Breast epithelium (tissue), 4 donors: Measurements from ENCODE around the gene DOCK10. TPM values are rescaled to one million over a fixed set of nuclear protein-coding genes. Genes with fewer than 3 reads are reported as not detected.

Experiments
- DNase-seq, 2 donors: peaks; one replicate each; pipeline ENCODE4 v3.0.0-alpha.2; 2019; ENCODE audit warnings: low spot score in 2 of 2
- H3K27ac ChIP-seq, 2 donors: fragments of 200-600 bp; sonication (generic) in 1 of 2; one replicate each; pipeline ENCODE4 v1.5.1; 2016 to 2019; ENCODE audit warnings: mild to moderate bottlenecking in 1 of 2
- H3K27me3 ChIP-seq, 2 donors: fragments of 200-600 bp; sonication (generic) in 1 of 2; one replicate each; pipeline versions ENCODE4 v1.5.1 to v1.6.0; 2017 to 2019; ENCODE audit warnings: control low read depth in 1 of 2, mild to moderate bottlenecking in 1 of 2
- H3K36me3 ChIP-seq: fragments of 200-600 bp; one replicate; pipeline ENCODE4 v1.5.1; 2019
- H3K4me1 ChIP-seq, 2 donors: fragments of 200-600 bp; sonication (generic); one replicate each; pipeline ENCODE4 v1.5.1; 2016 to 2019; ENCODE audit warnings: control low read depth in 1 of 2
- H3K4me3 ChIP-seq, 3 donors: fragments of 200-600 bp; sonication (generic); 1 replicate in 2 of 3; 2 replicates in 1 of 3; pipeline ENCODE4 v1.5.1; 2016 to 2019; ENCODE audit warnings: mild to moderate bottlenecking in 3 of 3, moderate library complexity in 2 of 3
- H3K9me3 ChIP-seq, 2 donors: fragments of 200-600 bp; sonication (generic) in 1 of 2; one replicate each; pipeline ENCODE4 v1.5.1; 2016 to 2019; ENCODE audit warnings: control low read depth in 1 of 2
- CTCF ChIP-seq, 3 donors: fragments of 450-650 bp; IDR thresholded peaks; one replicate each; pipeline ENCODE4 v1.5.1; 2016 to 2017; ENCODE audit warnings: antibody characterized with exemption in 3 of 3, mild to moderate bottlenecking in 3 of 3, moderate library complexity in 3 of 3
- POLR2A ChIP-seq: fragments of 450-650 bp; IDR thresholded peaks from one replicate; pipeline ENCODE4 v1.6.1; 2016; ENCODE audit warnings: antibody characterized with exemption, mild to moderate bottlenecking, moderate library complexity
- POLR2AphosphoS5 ChIP-seq, 3 donors: sonication (generic); formaldehyde crosslinking; IDR thresholded peaks; one replicate each; pipeline ENCODE4 v1.6.1; 2017; ENCODE audit warnings: antibody characterized with exemption in 3 of 3
- intact Hi-C: fragments of 100-400 bp; cut with DNase I; formaldehyde crosslinking; loops from one replicate; pipeline ENCODE4 v1.15.1; 2023; ENCODE audit warnings: low total_unique reads
- total RNA-seq, 3 donors: library from RNA; depleted of rRNA; stranded (reverse); fragments of >200 nt; gene quantifications; one replicate each; pipeline ENCODE4 v1.1.0, GENCODE V29; 2016

Gene DOCK10
- total RNA-seq, 3 donors from 2014 or later: 13.8 to 23.9 (median 15.4) TPM

- Histone ChIP-seq H3K4me1 (no peaks in the 10 kb centered on the region), H3K4me3 (no peak overlapping the region), H3K9me3 (no peaks in the 10 kb centered on the region), H3K27me3 (no peaks in the 10 kb centered on the region), H3K36me3 (no peaks in the 10 kb centered on the region), H3K27ac (no peak overlapping the region)
- intact Hi-C loops: no loop called here
- no peak for DNase-seq
- TF ChIP-seq POLR2A (no peak), CTCF (IDR thresholded peaks at IDR 0.05) (no peak), POLR2AphosphoS5 (IDR thresholded peaks at IDR 0.05) (no peak)
These were observed 293.1 kb downstream of the DOCK10 start for GRCh38 chr2:224749136-224749535.

DNA sequence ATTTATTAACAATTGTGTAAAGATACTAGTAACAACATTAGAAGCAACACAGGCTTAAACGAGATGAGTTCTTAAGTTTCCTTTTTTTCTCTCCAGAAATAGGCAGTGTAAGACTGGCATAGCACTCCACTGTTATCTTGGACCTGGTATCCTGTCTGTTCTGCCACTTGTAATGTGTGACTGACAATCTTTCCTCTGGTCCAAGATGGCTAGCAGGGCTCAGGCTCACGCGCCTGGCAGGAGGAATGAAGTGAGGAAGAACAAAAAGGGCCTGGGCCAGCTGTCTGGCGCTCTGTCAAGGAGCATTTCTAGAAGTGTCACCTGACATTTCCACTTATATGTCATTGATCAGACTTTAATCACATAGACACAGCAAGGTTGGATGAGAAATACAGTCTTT, 294.5 kb downstream of the DOCK10 start:
- Histone ChIP-seq H3K4me3 (no peak overlapping the region), H3K4me1 (no peaks in the 10 kb centered on the region), H3K9me3 (no peaks in the 10 kb centered on the region), H3K36me3 (no peaks in the 10 kb centered on the region), H3K27me3 (no peaks in the 10 kb centered on the region), H3K27ac (no peak overlapping the region)
- DNase-seq: no peak
- intact Hi-C loops: no loop called here
- no peak for TF ChIP-seq POLR2AphosphoS5 (IDR thresholded peaks at IDR 0.05)
- TF ChIP-seq POLR2A: no peak
- TF ChIP-seq CTCF (IDR thresholded peaks at IDR 0.05): no peak

DNA sequence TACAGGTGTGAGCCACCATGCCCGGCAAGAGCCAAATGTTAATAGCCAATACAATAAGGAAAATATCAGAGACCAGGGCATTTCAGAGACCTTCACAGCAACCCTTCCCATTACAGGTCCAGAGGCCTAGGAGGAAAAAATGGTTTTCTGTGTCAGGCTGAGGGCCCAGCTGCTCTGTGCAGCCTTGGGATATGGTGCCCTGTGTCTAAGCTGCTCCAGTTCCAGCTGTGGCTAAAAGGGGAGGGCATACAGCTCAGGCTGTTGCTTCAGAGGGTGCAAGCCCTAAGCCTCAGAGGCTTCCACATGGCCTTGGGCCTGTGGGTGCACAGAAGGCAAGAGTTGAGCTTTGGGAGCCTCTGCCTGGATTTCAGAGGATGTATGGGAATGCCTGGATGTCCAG, 306.0 kb downstream of the DOCK10 start:
- Histone ChIP-seq H3K27ac (no peak overlapping the region), H3K4me3 (no peak overlapping the region), H3K36me3 (no peaks in the 10 kb centered on the region), H3K9me3 (peaks cover 14 to 19% of the 10 kb centered on the region in 2 donors), H3K27me3 (no peaks in the 10 kb centered on the region), H3K4me1 (no peaks in the 10 kb centered on the region)
- DNase-seq: no peak
- TF ChIP-seq POLR2AphosphoS5 (IDR thresholded peaks at IDR 0.05) (no peak), CTCF (IDR thresholded peaks at IDR 0.05) (no peak), POLR2A (no peak)
- intact Hi-C loops: no loop called here

DNA sequence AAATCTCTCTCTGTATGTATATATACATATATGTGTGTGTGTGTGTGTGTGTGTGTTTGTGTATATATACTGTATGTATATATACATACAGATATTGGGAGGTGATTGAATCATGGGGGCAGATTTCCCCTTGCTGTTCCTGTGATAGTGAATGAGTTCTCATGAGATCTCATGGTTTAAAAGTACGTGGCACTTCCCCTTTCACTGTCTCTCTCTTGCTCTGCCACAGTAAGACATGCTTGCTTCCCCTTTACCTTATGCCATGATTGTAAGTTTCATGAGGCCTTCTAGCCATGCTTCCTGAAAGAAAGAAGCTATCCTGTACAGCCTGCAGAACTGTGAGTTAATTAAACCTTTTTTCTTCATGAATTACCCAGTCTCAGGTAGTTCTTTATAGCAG, 307.3 kb downstream of the DOCK10 start:
- H3K27me3 ChIP-seq: no peaks in the 10 kb centered on the region
- H3K4me1 ChIP-seq: no peaks in the 10 kb centered on the region
- no peak overlapping the region for H3K4me3 ChIP-seq
- no peak for TF ChIP-seq POLR2A
- no peak for TF ChIP-seq POLR2AphosphoS5 (IDR thresholded peaks at IDR 0.05)
- no peak for TF ChIP-seq CTCF (IDR thresholded peaks at IDR 0.05)
- no peaks in the 10 kb centered on the region for H3K36me3 ChIP-seq
- intact Hi-C loops: no loop called here
- H3K9me3 ChIP-seq: peaks cover 14 to 19% of the 10 kb centered on the region in 2 donors
- H3K27ac ChIP-seq: no peak overlapping the region
- no peak for DNase-seq

GRCh38 chr2:224731665-224732064, 310.6 kb downstream of the DOCK10 start:
- Histone ChIP-seq H3K27me3 (no peaks in the 10 kb centered on the region), H3K4me3 (no peak overlapping the region), H3K36me3 (no peaks in the 10 kb centered on the region), H3K9me3 (peaks cover 18 to 26% of the 10 kb centered on the region in 2 donors), H3K4me1 (no peaks in the 10 kb centered on the region), H3K27ac (no peak overlapping the region)
- intact Hi-C loops: no loop called here
- no peak for DNase-seq
- TF ChIP-seq POLR2AphosphoS5 (IDR thresholded peaks at IDR 0.05) (no peak), POLR2A (no peak), CTCF (IDR thresholded peaks at IDR 0.05) (no peak)
